Left lung (tissue), 10 donors: ENCODE results near the gene COMMD7. TPM values are rescaled to one million over a fixed set of nuclear protein-coding genes. Genes with fewer than 3 reads are reported as not detected.
"Not testable (repeated sequence)": the region's sequence is repeated elsewhere in the genome, so short reads cannot be mapped to it uniquely, and the experiment has no call there.

Experiments
- ATAC-seq: fragments of 200-7000 bp; cut with Tn5 transposase; one replicate; pipeline ENCODE4 v1.9.1; 2020; ENCODE audit warnings: moderate library complexity
- DNase-seq, 4 donors: peaks; one replicate each; pipeline ENCODE4 v3.0.0-alpha.2; 2013 to 2020
- H3K27ac ChIP-seq, 2 donors: fragments of 200-600 bp; sonication (generic) in 1 of 2; one replicate each; pipeline versions ENCODE4 v1.5.0 to v1.8.0; 2020 to 2021
- H3K27me3 ChIP-seq, 2 donors: fragments of 200-600 bp; sonication (generic) in 1 of 2; one replicate each; pipeline versions ENCODE4 v1.5.0 to v1.8.0; 2020 to 2021
- H3K36me3 ChIP-seq, 2 donors: fragments of 200-600 bp; sonication (generic) in 1 of 2; one replicate each; pipeline versions ENCODE4 v1.5.0 to v1.8.0; 2020 to 2021
- H3K4me1 ChIP-seq, 2 donors: fragments of 200-600 bp; one replicate each; pipeline ENCODE4 v1.8.0; 2021
- H3K4me3 ChIP-seq, 2 donors: fragments of 200-600 bp; sonication (generic) in 1 of 2; one replicate each; pipeline versions ENCODE4 v1.5.0 to v1.8.0; 2020 to 2021; ENCODE audit warnings: mild to moderate bottlenecking in 1 of 2
- H3K9me3 ChIP-seq, 2 donors: fragments of 200-600 bp; sonication (generic) in 1 of 2; one replicate each; pipeline versions ENCODE4 v1.5.0 to v1.8.0; 2020 to 2021
- CTCF ChIP-seq, 2 donors: fragments of 200-600 bp; sonication (generic) in 1 of 2; IDR thresholded peaks; one replicate each; pipeline versions ENCODE4 v1.5.0 to v1.8.0; 2021; ENCODE audit warnings: antibody characterized with exemption in 2 of 2
- intact Hi-C, 2 donors: fragments of 100-400 bp; cut with DNase I; formaldehyde crosslinking; loops; one replicate each; pipeline versions ENCODE4 v1.11.2 to v1.14.2; 2022
- polyA plus RNA-seq, 6 donors: library from polyadenylated mRNA; unstranded; fragments of 120-200 nt; gene quantifications; one replicate each; pipeline ENCODE4 v1.2.1, GENCODE V29; 2013; ENCODE audit not compliant: insufficient read length in 6 of 6
- total RNA-seq, 2 donors: library from RNA; stranded (reverse); fragmentation: NEBNext Ultra II Directional; extraction: Animal tissue kit (Norgen Biotek cat#: 25700); gene quantifications; one replicate each; pipeline ENCODE4 v1.2.1, GENCODE V29; 2021
- donor health status: DM: no; HTN: yes; CAD: no.
- donor health status: DM: no; HTN: no; CAD: no.

The COMMD7 gene
- total and polyA plus RNA-seq, 8 donors: 38.5 to 58.0 (median 53.3) TPM

GRCh38 chr20:32775336-32775991 is 32.2 kb upstream of the COMMD7 start:
- no peaks in the 10 kb centered on the region for H3K9me3 ChIP-seq
- peaks cover 0 to 6% of the 10 kb centered on the region in 2 donors for H3K4me1 ChIP-seq
- no peak for TF ChIP-seq CTCF (IDR thresholded peaks at IDR 0.05)
- ATAC-seq: no peak
- H3K27me3 ChIP-seq: no peaks in the 10 kb centered on the region
- H3K4me3 ChIP-seq: no peak overlapping the region
- DNase-seq: no peak
- H3K36me3 ChIP-seq: no peaks in the 10 kb centered on the region
- H3K27ac ChIP-seq: no peak overlapping the region
- intact Hi-C loops: loop anchor here in 1 of 2 donors (5.0 kb wide), 1 partner anchor 103 kb away; the partner anchor contains the start of gene C20orf203

- H3K27ac ChIP-seq: no peak overlapping the region
- no peak for DNase-seq
- H3K36me3 ChIP-seq: no peaks in the 10 kb centered on the region
- H3K4me3 ChIP-seq: no peak overlapping the region
- intact Hi-C loops: no loop called here
- no peak for ATAC-seq
- H3K9me3 ChIP-seq: no peaks in the 10 kb centered on the region
- peaks cover 0 to 6% of the 10 kb centered on the region in 2 donors for H3K4me1 ChIP-seq
- no peak for TF ChIP-seq CTCF (IDR thresholded peaks at IDR 0.05)
- H3K27me3 ChIP-seq: no peaks in the 10 kb centered on the region
Observed at GRCh38 chr20:32773855-32774254, 30.6 kb upstream of the COMMD7 start.

DNA sequence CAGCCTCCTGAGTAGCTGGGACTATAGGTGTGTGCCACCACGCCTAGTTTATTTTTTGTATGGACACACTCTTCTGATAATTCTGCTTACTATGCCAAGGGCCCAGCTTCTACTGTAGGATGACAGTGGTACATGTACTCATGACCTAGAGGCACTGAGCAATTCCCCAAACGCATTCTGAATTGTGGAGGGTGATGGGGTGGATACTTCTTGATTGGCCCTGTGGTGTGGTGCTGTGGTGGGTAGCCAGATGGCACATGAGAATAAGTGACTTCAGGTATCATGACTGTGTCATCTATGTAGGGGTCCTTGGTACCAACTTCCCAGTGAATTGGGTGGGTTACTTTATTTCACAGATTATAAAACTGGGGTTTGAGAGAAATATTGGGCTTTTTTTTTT is 30.0 kb upstream of the COMMD7 start:
- no peaks in the 10 kb centered on the region for H3K27me3 ChIP-seq
- H3K27ac ChIP-seq: no peak overlapping the region
- no peaks in the 10 kb centered on the region for H3K36me3 ChIP-seq
- H3K4me3 ChIP-seq: no peak overlapping the region
- intact Hi-C loops: no loop called here
- DNase-seq (no peak), ATAC-seq (no peak)
- peaks cover 0 to 6% of the 10 kb centered on the region in 2 donors for H3K4me1 ChIP-seq
- H3K9me3 ChIP-seq: no peaks in the 10 kb centered on the region
- no peak for TF ChIP-seq CTCF (IDR thresholded peaks at IDR 0.05)

DNA sequence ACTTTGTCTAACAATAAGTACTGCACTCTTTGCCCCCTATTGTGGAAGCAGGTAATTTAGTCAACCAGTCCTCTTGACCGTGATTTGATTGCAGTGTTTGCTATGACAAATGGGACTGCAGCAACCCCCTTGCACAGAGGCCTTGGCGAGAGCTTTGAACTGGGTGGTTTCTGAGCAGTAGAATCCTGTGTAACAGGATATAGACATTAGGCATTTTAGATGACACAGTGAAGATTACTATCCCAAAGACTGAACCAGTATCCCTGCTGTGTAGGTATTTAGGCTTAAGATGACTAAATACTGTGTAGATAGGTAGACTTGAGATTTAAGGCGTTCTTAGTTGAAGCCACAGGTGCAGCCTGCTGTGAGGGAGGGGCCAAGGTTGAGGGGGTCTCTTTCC is 28.8 kb upstream of the COMMD7 start:
- Histone ChIP-seq H3K27ac (no peak overlapping the region), H3K9me3 (no peaks in the 10 kb centered on the region), H3K27me3 (no peaks in the 10 kb centered on the region), H3K36me3 (no peaks in the 10 kb centered on the region), H3K4me1 (peaks cover 0 to 1% of the 10 kb centered on the region in 2 donors), H3K4me3 (no peak overlapping the region)
- intact Hi-C loops: no loop called here
- DNase-seq (no peak), ATAC-seq (no peak)
- TF ChIP-seq CTCF (IDR thresholded peaks at IDR 0.05): no peak

GRCh38 chr20:32767418-32768198 is 24.3 kb upstream of the COMMD7 start:
- H3K9me3 ChIP-seq: no peaks in the 10 kb centered on the region
- no peak overlapping the region for H3K4me3 ChIP-seq
- H3K27me3 ChIP-seq: peaks cover 0 to 17% of the 10 kb centered on the region in 2 donors
- no peak for ATAC-seq
- H3K36me3 ChIP-seq: no peaks in the 10 kb centered on the region
- TF ChIP-seq CTCF (IDR thresholded peaks at IDR 0.05): no peak
- DNase-seq: no peak
- H3K4me1 ChIP-seq: peaks cover 8 to 16% of the 10 kb centered on the region in 2 donors
- intact Hi-C loops: no loop called here
- H3K27ac ChIP-seq: no peak overlapping the region

- H3K4me3 ChIP-seq, H3K27ac ChIP-seq, H3K9me3 ChIP-seq, intact Hi-C loops, DNase-seq, H3K36me3 ChIP-seq, ATAC-seq: not testable (repeated sequence)
- Histone ChIP-seq H3K4me1 (peaks cover 8 to 26% of the 10 kb centered on the region in 2 donors), H3K27me3 (peaks cover 0 to 17% of the 10 kb centered on the region in 2 donors)
Observed at GRCh38 chr20:32765230-32765875, 22.1 kb upstream of the COMMD7 start.
